ENCODE results near the gene MARCHF3.
"Not testable (repeated sequence)": the region's sequence is repeated elsewhere in the genome, so short reads cannot be mapped to it uniquely, and the experiment has no call there.

MARCHF3 gene

DNA sequence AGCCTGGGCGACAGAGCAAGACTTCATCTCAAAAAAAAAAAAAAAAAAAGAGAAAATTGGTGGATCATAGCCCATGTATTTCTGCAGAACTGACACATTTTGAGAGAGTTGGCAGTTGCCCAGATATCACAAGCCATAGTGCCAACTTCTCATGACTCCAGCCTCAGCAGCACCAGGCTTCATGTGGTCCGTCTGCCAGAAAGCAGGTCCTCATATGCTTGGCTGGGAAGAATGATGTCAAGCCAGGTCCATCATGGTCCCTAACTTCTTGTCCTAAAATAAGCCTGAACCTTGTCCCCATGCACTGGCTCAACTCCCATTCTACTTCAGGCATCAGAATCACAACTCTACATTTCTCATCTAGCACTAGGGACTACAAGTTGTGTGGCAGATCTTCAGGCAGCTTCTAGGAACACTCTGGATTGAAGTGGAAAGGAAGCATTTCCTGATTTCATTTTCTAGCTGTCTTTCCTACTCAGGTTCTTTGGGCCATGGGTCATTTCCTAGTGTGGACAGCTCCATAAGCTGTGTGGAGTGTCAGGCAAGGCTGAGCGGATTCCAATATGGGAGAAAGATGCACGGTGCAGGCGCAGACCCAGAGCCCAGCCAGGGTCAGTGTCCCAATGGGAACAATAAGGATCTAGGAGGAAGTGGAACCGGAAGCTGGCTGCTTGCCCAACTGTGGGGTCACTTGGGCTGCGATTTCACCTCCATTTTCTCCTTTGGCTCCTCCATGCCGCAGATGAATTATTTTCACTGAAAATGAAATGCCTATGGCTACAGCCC is 163.3 kb downstream of the MARCHF3 start:
- DNase-seq: no peak

DNA sequence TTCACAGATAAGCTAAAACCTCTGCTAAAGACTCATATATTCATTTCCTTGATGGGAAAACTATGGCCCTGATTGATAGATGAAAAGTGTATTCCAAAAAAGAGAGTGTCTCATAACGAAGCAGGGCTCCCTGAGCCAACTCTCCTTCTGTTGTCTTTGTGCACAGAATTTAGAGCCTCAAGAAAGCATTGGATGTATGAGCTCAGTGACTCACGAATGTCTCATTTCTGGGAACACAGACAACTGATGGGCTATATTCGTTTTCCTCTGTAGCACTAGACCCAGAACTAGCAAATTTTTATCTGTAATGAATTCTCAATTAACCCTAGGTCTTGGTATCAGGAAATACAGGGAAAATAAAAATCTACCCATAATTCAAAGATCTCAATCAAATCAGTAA is 165.1 kb downstream of the MARCHF3 start:
- no peak for DNase-seq

DNA sequence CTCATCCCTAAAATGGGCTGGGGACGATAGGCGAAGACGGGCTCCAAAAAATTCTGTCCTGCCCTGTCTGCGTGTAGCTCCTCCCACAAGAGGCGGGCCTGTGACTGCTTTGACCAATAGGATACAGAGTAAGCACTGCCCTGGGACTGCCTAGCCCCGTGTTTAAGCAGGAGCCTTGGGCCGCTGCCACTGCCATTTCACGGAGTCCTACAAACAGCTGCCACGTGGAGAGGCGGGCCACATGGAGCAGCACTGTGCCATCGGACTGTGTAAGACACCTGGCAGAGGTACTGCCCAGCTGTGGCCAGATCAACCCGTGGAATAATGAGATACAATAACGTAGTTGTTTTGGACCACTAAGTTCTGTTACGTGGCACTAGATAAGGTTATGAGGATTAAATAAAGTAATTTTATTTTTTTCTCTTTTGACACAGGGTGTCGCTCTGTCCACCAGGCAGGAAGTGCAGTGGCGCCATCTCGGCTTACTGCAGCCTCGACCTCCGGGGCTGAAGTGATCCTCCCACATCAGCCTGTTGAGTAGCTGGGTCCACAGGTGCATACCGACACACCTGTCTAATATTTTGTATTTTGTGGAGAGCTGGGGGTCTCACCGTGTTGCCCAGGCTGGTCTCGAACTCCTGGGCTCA is 166.2 kb downstream of the MARCHF3 start:
- no peak for DNase-seq

DNA sequence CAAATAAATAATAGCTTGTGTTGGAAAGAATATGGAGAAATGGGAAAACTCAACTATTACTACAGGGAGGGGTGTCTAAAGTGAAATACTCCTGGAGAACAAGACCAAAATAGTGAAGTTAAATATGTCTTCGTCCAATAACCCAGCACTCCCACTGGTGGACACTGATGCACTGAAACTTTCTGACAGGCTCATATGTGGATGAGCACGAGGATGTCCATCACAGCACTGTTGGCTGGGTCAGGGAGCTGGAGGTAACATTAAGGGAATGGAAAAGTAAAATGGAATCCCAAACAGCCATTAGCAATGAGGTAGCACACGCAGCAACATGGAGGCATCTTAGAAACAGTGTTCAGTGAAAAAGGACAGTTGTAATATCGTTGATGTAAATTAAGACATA is 167.0 kb downstream of the MARCHF3 start:
- DNase-seq: no peak

DNA sequence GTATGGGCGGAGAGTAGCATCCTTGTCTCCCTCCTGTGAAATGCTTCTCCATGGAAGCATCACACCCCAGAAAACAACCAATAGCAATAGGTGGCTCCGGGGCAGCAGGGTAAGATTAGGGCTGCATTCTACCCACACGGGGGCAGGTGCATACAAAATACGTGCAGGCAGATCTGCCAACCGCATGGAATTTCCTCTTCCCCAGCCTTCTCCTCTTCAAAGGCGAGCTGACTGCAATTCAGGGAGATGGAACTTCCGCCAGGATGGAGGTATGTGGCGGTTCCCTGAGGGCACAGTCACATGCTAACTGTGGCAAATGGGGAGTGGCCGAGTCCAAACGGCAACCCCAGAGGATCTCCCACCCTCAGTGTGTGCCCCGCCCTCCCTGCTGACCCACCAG is 171.9 kb downstream of the MARCHF3 start:
- DNase-seq: no peak

DNA sequence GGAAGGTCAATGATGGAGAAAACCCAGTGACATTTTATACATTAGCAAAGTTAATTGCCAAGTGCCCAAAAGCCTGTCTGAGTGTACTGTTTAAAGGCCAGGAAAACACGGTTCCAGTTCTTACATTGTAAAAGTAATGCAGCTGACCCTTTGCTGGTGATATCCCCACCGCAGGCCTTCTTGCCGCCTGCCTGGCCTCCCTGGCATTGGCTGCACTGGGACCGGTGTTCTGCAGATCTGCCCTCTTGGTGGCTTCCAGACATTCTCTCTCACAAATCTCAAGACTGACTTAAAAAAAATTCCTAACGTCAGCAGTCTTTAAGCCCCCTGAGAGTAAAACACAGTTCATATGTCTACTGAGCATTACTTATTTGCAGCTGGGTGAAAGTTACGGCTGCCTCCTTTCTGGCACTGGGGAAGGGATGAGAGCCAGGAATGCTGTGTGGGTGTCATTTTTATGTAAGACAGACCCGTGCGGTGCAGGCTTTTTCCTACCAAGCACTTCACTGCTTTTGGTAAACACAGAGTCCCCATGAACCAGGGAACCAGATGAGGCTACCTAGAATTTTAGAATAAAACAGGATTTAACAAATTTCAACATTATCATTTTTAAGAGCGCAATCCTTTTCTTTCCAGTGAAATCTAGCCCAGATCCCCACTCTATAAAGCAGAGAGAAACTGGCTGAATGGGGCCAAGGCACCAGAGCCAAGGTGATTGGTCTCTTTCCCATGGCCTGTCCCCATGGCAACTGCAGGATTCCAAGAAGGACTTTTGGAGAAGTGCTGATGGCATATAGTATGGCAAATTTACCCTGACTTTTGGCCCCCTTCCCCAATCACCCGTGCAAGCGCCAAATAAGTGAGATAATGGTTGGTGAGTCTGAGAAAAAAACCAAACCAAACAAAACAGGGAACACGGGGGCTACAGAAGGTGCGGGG is 172.6 kb downstream of the MARCHF3 start:
- DNase-seq: no peak

DNA sequence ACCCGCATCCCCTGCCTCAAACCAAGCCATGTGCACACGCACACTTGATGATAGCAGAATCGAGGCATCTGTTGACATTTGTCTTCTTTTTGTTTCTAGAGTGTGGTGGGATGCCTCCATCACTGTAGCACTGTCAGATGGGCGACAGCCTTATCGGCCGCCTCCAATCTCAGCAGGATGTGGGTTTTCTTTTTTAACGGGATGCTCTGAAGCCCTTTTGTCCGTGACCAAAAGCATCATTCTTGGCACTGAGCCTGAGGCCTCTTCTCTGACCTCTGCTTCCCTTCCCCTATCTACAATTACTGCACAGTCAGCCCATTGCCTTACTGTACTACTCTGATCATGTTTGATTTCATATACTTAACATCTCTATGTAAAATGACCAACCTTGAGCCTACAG is 175.1 kb downstream of the MARCHF3 start:
- no peak for DNase-seq

DNA sequence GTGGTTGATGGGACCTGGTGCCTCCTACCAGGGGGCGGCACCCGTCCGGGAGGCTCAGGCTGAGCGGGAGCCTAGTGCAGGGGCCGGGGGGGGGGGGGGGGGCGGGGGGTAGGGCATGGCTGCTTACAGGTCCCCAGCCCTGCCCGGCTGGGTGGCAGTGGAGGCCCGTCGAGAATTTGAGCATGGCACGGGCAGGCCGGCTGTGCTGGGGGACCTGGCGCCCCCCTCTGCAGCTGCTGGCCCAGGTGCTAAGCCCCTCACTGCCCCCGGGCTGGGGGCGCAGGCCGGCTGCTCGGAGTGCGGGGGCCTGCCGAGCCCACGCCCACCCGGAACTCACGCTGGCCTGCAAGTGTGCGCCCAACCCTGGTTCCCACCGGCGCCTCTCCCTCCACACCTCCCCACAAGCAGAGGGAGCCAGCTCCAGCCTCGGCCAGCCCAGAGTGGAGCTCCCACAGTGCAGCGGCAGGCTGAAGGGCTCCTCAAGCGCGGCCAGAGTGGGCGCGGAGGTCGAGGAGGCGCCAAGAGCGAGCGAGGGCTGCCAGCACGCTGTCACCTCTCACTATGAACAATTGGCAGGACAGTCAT is 175.7 kb downstream of the MARCHF3 start:
- DNase-seq: no peak

DNA sequence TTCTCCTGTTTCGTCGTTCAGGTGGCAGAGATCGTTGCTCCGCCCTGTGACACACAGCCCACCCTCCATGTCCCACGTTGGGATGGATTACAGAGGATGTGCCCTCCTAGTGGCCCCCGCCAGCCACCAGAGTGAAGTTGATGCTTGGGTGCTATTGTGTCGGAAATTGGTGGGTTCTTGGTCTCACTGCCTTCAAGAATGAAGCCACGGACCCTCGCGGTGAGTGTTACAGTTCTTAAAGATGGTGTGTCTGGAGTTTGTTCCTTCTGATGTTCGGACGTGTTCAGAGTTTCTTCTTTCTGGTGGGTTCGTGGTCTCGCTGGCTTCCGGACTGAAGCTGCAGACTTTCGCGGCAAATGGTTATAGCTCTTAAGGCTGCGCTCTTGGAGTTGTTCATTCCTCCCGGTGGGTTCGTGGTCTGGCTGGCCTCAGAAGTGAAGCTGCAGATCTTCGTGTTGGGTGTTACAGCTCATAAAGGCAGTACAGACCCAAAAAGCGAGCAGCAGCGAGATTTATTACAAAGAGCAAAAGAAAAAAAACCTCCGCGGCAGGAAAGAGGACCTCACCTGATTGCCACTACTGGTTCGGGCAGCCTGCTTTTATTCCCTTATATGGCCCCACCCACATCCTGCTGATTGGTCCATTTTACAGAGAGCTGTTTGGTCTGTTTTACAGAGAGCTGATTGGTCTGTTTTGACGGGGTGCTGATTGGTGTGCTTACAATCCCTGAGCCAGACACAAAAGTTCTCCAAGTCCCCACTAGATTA is 176.6 kb downstream of the MARCHF3 start:
- not testable (repeated sequence) for DNase-seq

DNA sequence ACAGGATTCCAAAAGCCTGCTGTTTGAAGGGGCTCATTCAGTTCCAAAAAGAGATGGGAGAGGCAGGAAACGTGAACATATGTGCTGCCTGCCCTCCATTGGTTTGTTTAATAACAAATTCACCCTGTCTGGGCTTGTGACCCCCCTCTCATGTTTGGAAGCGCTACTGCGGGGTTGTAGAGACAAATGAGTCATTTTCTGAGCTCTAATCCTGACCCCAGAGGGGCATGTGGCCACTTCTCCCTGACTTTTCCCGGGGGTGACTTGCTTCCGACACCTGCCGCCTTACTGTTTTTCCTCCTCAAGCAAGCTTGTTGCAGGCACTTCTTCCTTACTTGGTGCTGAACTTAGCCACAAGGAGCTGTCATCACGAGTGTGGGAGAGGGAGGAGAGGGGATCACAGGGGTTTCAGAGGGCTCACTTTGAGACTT is 177.5 kb downstream of the MARCHF3 start:
- no peak for DNase-seq

DNA sequence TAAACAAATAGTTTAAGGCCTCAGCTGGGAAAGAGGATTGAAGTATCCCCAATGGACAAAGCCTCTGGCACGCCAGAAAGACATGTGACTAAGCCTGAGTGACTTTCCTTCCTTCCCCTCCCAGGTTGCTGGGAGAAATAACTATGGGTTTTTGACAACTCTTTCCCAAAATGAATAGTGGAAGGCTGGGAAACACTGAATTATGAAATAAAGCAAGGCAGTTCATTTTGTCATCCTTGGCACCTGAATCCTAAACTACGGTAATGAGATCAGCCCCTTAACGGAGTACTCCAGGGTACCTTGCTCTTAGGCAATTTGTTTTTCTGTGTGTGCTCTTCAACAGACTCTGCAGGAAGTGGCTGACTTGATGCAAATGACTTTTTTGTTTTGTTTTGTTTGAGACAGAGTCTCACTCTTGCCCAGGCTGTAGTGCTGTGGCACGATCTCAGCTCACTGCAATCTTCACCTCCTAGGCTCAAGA is 178.2 kb downstream of the MARCHF3 start:
- no peak for DNase-seq

DNA sequence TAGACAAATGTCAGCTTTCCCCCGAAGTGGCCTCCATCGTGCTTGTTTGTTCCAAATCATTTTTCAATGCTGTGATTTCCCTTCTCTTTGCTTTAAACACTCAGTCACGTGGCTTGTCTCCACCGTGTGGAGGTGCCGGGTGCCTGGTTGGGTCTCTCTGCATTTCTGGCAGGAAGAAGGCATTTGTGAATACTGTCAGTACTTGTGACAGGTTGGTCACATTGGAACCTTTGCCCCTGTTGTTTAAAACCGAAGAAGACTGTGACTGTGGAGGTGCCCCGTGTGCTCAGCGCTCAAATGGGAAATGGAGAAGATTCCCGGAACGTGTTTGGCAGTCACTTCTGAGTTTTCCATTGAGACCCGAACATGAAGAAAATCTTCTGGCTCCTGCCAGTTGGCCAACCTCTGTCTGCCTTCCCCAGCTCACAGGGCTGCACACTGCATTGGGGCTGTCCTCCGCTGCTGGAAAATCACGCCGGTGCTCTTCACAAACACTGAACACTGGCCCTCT is 178.8 kb downstream of the MARCHF3 start:
- no peak for DNase-seq

DNA sequence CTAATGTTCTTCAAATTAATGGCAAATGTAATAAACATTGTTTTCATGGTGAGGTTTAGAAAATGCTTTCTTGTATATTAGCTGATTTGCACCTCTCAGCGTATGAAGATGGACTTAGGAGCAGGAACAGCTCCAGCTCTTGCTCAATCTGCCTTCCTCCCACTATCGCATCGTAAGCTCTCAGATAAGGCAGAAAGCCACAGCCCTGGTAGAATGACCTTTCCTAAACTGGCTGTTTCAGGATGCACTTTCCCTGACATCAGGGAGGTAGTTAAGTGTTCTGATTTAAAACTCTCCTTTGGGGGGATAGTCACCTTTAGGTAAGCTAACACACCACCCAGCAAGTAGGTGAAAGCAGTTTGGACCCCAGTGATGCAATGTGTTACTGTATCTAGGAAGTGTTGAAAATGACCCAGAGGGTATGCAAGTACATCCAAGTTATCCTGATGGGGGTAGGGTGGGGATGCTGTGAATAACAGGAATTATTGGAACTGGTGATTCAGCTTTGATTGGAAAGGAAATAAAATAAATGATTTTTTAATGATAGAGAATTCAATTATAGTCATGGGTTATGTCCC is 181.2 kb downstream of the MARCHF3 start:
- DNase-seq: no peak

DNA sequence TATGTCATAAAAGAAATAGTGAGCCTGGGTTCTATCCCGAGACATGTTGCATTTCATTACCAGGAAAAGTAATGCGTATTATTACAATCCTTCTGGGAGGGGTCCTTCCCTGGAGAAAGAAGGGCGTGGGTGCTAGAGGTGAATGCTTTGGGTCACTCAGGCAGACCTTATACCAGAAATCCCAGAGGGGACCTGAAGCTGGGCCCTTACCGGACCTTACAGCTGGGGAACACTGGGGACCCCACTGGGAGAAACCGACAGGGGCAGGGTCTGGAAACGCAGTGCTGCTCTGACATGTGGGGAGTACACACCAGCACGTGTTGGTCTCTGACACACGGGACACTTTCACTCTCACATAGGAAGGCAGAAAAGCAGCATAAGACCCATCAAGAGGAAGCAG is 182.1 kb downstream of the MARCHF3 start:
- no peak for DNase-seq

DNA sequence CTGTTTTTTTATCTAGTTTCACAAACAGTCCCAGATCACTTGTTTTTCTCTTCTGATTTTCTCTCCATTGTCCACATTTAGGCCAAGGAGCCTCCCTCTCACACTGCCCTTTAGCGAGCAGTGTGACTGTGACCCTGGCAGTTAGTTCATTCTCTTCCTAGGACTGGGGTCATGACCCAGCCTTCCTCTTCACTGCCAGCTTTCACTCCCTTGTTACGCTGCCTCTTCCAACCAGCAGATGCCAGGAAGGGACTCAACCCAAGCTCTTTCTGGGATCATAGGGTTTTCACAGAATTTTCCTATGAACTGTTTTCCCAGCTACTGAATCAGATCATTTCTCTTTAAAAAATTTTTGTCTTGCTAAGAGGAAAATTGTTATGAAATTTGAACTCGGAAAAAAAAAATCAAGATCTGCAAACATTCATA is 182.5 kb downstream of the MARCHF3 start:
- DNase-seq: no peak

DNA sequence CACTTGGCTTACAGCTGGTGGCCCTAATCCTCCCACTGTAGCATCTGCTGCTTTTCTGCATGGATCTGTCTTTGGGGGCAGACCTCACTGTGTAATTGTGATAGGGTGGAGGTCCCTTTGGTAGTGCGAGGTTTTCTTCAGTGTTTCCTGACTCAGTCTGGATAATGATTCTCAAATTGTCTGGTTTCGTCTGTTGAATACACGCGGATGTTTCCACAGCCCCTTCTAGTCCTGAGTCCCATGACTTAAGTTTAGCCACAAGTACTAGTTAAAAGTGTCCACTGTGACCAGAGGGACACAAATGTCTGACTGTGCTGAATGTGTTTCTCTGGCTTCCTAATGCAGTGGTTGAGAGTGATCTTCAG is 182.9 kb downstream of the MARCHF3 start:
- no peak for DNase-seq

DNA sequence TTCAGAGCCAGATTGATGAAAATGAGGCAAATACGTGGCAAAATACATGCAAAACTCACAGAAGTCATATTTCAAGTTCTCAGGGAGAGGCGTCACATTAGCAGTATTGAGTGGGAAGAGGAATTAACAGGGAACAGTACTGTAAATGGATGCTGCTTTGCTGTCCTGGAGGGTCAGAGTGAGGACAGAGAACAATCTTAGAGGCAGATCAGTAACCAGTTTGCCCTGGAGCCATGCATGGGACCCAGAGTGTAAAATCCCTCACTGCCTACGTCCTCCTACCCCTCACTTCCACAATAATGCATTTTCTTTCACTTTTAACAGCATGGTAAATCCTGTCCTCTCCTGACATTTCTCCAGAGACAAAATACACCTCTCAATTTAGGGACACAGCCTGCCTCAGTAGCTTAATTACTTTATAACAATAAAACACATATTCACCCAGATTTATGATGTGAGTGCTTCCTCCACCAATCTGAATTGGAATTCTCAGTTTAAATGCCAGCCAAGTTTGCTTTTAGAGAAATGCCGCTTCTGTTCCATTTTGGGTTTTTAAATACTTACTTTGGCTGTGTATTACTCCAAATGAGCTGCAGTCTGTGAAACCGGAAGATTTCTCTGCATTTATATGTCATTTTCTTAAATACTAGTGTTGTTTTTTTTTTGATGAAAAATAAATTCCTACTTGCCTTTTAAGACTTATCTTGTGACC is 183.5 kb downstream of the MARCHF3 start:
- no peak for DNase-seq

DNA sequence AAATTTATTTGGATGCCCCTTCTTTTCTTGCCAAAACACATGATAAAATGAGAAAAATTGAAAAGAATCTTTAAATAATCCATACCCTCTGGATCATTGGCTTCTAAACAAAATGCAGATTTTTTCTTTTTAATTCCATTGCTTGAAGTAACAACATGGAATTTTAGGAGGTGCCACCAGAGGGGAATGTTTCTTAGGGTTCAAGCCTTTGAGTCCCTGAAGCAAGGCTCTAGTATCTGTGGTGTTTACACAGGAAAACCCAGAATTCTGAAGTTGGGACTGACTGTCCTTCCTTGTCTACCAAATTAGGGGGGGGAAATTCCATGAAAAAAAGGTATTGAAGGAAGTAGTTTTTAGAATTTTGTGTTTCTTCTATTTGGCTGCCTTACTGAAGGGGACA is 184.0 kb downstream of the MARCHF3 start:
- no peak for DNase-seq

DNA sequence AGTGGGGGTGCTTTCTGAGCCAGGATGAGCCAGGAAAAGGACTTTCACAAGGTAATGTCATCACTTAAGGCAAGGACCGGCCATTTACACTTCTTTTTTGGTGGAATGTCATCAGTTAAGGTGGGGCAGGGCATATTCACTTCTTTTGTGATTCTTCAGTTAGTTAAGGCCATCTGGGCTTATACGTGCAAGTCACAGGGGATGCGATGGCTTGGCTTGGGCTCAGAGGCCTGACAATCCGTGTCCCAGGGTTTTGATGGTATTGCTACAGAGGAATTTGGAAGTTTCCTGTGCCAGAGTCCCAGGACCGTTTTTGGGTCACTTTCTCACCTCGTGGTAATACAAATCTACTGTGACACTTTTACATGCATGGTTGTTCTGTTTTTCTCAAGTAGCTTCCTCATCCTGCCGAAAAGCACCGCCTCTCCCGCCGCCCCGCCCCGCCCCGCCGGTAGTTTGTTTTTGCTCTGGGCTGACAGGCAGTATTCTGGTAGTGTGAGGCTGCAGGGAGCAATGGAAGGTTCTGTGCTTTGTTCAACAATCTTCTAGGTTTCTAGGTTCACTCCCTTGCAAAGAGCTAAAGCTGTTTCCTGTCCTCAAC is 184.8 kb downstream of the MARCHF3 start:
- DNase-seq: peak; percentile 60

DNA sequence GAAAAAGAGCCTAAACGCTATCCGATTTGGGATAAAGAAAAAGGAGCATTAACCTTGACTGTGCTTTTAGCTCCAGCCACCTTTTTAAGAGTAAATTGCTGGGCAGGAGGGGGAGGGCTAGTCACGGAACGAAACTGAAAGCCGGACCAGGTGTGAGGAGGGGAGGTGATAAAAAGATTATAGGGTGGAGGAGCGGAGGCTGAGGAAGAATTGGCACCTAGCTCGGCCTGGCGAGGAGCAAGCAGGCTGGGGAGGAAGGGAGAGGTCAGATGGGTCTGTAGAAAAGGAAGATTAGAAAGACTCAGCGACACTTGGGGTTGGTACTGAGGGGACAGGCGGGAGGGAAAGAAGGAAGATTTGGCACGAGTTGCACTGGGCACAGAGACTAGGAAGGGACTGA is 187.0 kb downstream of the MARCHF3 start:
- not testable (repeated sequence) for DNase-seq
